Mammary epithelial cell (primary cell): ENCODE measurements around the gene FOXK2.

Source experiments
- CTCF ChIP-seq, 2 donors: IDR thresholded peaks in 1 of 2; conservative IDR thresholded peaks in 1 of 2; 2 replicates each; pipeline ENCODE4 v1.5.1; 2011 to 2012; ENCODE audit warnings: inconsistent platforms in 2 of 2, low read length in 2 of 2, mild to moderate bottlenecking in 2 of 2, control low read depth in 1 of 2, low read depth in 1 of 2; ENCODE audit not compliant: insufficient read depth in 1 of 2; ENCODE audit errors: extremely low read depth in 1 of 2
- EZH2 ChIP-seq: IDR thresholded peaks from 2 replicates; pipeline ENCODE4 v1.6.1; 2012; ENCODE audit warnings: low read length, inconsistent platforms, borderline replicate concordance

- TF ChIP-seq CTCF (conservative IDR thresholded peaks at IDR 0.05 in 1 of 2, IDR thresholded peaks at IDR 0.05 in 1 of 2; ENCODE audit: extremely low read depth in 1 of 2, insufficient read depth in 1 of 2, low read depth in 1 of 2, low read length in 2 of 2) (no peak), EZH2 (no peak)
These were observed 45.1 kb upstream of the FOXK2 start for GRCh38 chr17:82474223-82475010.
